PFSK-1 (cell line): ENCODE measurements around the gene BMAL2.

ENCODE experiments used
- FOXP2 ChIP-seq: optimal IDR thresholded peaks from 2 replicates; pipeline ENCODE3; 2011; ENCODE audit warnings: borderline replicate concordance, control low read depth, inconsistent platforms; ENCODE audit not compliant: insufficient read depth; ENCODE audit errors: extremely low read length, extremely low read depth
- POLR2AphosphoS5 ChIP-seq: IDR thresholded peaks from 2 replicates; pipeline ENCODE4 v1.6.1; 2012; ENCODE audit warnings: low read depth, mild to moderate bottlenecking, control low read depth, low read length, moderate library complexity
- REST ChIP-seq, 2 experiments: IDR thresholded peaks; 2 replicates each; pipeline versions ENCODE4 v1.6.1 to v1.8.0; 2011 to 2012; ENCODE audit warnings: low read depth in 2 of 2, low read length in 2 of 2, control low read depth in 1 of 2, inconsistent platforms in 1 of 2, mild to moderate bottlenecking in 1 of 2, moderate library complexity in 1 of 2; ENCODE audit not compliant: insufficient read depth in 1 of 2
- SIN3A ChIP-seq: IDR thresholded peaks from 2 replicates; pipeline ENCODE4 v1.6.1; 2012; ENCODE audit warnings: mild to moderate bottlenecking, low read length, moderate library complexity, borderline replicate concordance; ENCODE audit not compliant: insufficient read depth
- TAF1 ChIP-seq: IDR thresholded peaks from 2 replicates; pipeline ENCODE4 v1.6.1; 2012; ENCODE audit warnings: low read length, control low read depth, borderline replicate concordance; ENCODE audit not compliant: insufficient read depth

BMAL2 gene

DNA sequence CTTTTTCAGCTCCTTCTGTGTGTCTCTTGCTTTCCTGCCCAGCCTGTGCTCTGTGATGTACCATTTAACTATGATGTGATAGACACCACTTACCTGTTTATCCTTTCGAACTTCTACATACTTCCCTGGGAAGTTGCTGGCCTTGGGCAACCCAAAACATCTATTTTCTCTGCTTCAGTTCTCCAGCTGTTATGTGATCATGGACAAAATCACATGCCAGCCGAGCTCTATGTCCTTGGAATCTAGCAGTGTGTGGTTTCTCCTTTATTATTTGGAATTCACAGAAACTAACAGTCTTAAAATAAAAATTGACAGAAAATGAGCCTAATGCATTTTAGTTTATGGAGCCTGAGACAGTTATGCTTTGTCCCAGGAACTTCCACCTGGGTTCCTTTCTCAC, 22.9 kb downstream of the BMAL2 start:
- TF ChIP-seq TAF1: no peak
- TF ChIP-seq FOXP2: no peak
- no peak for TF ChIP-seq REST (IDR thresholded peaks at IDR 0.05; ENCODE audit: insufficient read depth in 1 of 2, low read depth in 2 of 2, low read length in 2 of 2)
- no peak for TF ChIP-seq SIN3A
- TF ChIP-seq POLR2AphosphoS5: no peak

GRCh38 chr12:27355979-27356378, 23.3 kb downstream of the BMAL2 start:
- TF ChIP-seq REST (IDR thresholded peaks at IDR 0.05; ENCODE audit: insufficient read depth in 1 of 2, low read depth in 2 of 2, low read length in 2 of 2): no peak
- no peak for TF ChIP-seq FOXP2
- no peak for TF ChIP-seq POLR2AphosphoS5
- no peak for TF ChIP-seq TAF1
- TF ChIP-seq SIN3A: no peak

DNA sequence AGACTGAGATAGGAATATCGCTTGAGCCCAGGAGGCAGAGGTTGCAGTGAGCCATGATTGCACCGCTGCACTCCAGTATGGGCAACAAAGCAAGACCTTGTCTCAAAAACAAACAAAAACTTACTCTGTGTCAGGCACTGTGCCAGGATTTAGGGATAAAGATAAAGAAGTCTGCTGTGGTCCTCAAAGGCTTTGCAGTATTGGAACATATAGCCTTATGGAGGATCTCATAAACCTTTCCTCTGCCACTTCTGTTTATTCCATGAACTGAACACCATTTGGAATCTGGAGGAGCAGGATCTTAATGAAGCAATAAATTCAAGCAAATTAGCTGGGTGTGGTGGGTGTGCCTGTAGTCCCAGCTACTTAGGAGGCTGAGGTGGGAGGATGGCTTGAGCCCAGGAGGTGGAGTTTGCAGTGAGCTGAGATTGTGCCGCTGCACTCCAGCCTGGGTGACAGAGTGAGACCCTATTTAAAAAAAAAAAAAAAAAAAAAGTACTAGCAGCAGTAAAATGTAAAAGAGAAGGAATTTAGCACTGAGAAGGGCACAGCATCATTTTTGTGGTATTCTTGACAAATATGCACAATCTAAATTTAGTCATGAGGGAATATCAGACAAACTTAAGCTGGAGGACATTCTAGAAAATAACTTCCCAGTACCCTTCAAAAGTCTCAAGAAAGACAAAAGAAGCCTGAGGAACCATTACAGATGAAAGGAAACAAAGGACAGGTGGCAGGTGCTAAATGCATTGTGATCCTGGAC, 27.1 kb downstream of the BMAL2 start:
- TF ChIP-seq TAF1: no peak

- no peak for TF ChIP-seq TAF1
- no peak for TF ChIP-seq REST (IDR thresholded peaks at IDR 0.05; ENCODE audit: insufficient read depth in 1 of 2, low read depth in 2 of 2, low read length in 2 of 2)
- no peak for TF ChIP-seq POLR2AphosphoS5
- TF ChIP-seq SIN3A: no peak
- TF ChIP-seq FOXP2: no peak
These were observed 28.7 kb downstream of the BMAL2 start for GRCh38 chr12:27361372-27361771.

DNA sequence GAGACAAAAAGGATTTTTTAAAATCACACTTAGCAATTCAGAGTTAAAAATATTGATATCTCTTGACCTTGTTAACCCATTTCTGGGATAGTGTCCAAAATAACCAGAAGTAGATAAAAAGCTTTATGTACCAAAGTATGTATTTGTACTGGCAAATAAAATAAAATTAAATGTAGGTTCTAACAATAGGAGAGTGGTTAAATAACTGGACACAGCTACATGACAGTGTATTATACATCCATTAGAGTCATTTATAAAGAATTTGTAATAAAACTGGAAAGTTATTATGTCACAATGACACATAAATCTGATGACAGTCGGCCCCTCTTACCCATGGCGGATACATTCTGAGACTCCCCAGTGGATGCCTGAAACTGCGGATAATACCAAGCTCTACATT, 34.0 kb downstream of the BMAL2 start:
- TF ChIP-seq REST (IDR thresholded peaks at IDR 0.05; ENCODE audit: insufficient read depth in 1 of 2, low read depth in 2 of 2, low read length in 2 of 2): no peak
- TF ChIP-seq SIN3A: no peak
- TF ChIP-seq TAF1: no peak
- no peak for TF ChIP-seq FOXP2
- no peak for TF ChIP-seq POLR2AphosphoS5
